ENCODE results near the gene TAF11L5. TPM values are rescaled to one million over a fixed set of nuclear protein-coding genes. Genes with fewer than 3 reads are reported as not detected.
A peak's percentile ranks its signal among the peaks of the same experiment; 100 is the strongest.
"Not testable (repeated sequence)": the region's sequence is repeated elsewhere in the genome, so short reads cannot be mapped to it uniquely, and the experiment has no call there.

The TAF11L5 gene
- total RNA-seq, 2 donors from 2014 or later, result not detected

- H3K27me3 ChIP-seq, result no peaks in the 10 kb centered on the region
- H3K9me3 ChIP-seq, result no peaks in the 10 kb centered on the region
- H3K36me3 ChIP-seq (replicated peaks in 1 of 2; ENCODE audit: insufficient read depth in 1 of 2, low read depth in 2 of 2), result no peaks in the 10 kb centered on the region
- no peak overlapping the region for H3K4me3 ChIP-seq
- no peak for TF ChIP-seq POLR2A (IDR thresholded peaks at IDR 0.05)
- TF ChIP-seq, protein P1, sequence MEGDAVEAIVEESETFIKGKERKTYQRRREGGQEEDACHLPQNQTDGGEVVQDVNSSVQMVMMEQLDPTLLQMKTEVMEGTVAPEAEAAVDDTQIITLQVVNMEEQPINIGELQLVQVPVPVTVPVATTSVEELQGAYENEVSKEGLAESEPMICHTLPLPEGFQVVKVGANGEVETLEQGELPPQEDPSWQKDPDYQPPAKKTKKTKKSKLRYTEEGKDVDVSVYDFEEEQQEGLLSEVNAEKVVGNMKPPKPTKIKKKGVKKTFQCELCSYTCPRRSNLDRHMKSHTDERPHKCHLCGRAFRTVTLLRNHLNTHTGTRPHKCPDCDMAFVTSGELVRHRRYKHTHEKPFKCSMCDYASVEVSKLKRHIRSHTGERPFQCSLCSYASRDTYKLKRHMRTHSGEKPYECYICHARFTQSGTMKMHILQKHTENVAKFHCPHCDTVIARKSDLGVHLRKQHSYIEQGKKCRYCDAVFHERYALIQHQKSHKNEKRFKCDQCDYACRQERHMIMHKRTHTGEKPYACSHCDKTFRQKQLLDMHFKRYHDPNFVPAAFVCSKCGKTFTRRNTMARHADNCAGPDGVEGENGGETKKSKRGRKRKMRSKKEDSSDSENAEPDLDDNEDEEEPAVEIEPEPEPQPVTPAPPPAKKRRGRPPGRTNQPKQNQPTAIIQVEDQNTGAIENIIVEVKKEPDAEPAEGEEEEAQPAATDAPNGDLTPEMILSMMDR (IDR thresholded peaks at IDR 0.05), result no peak
- WGBS, 2 donors, result 73 to 88% methylated on average over 1 of the region's 1 CpG
- ATAC-seq (no peak), DNase-seq (no peak)
- intact Hi-C loops (cut with DNase I), result no loop called here
- H3K27ac ChIP-seq, result no peak overlapping the region
- H3K4me1 ChIP-seq, result no peaks in the 10 kb centered on the region
Observed at GRCh38 chr5:17487174-17487512, 37.9 kb upstream of the TAF11L5 start.

DNA sequence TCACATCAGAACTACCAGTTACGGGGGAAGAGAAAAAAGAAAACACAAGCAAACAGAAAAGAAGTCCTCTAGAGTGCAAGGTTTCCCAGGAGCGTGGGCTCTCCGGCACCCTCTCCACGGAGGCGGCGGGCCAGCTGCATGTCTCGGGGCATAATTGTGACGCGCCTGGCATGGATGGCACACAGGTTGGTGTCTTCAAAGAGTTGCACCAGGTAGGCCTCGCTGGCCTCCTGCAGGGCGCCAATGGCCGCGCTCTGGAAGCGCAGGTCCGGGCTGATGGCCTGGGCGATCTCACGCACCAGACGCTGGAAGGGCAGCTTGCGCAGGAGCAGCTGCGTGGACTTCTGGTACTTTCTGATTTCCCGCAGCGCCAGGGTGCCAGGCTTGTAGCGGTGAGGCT is 33.8 kb upstream of the TAF11L5 start:
- WGBS, 2 donors, result 91 to 93% methylated on average over 13 to 23 of the region's 23 CpGs
- H3K4me3 ChIP-seq; DNase-seq; ATAC-seq; H3K27me3 ChIP-seq; H3K36me3 ChIP-seq (replicated peaks in 1 of 2; ENCODE audit: insufficient read depth in 1 of 2, low read depth in 2 of 2); intact Hi-C loops (cut with DNase I); H3K27ac ChIP-seq; H3K9me3 ChIP-seq; H3K4me1 ChIP-seq: not testable (repeated sequence)

DNA sequence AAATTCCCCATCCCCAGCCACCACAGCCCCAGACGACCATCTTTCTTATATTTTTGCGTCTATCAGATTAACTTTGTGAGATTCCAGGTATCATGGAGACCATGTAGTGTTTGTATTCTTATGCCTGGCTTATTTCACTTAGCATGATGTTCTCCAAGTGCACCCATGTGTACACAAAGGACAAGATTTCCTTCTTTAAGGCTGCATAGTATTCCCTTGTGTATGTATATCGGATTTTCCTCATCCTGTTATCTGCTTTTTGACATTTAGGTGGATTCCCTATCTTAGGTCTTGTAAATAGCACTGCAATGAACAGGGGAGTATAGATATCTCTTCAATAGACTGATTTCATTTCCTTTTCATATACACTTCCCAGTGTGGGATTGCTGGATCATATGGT is 32.3 kb upstream of the TAF11L5 start:
- Histone ChIP-seq H3K27me3 (no peaks in the 10 kb centered on the region), H3K27ac (no peak overlapping the region), H3K4me3 (no peak overlapping the region), H3K36me3 (replicated peaks in 1 of 2; ENCODE audit: insufficient read depth in 1 of 2, low read depth in 2 of 2) (no peaks in the 10 kb centered on the region), H3K9me3 (no peaks in the 10 kb centered on the region), H3K4me1 (no peaks in the 10 kb centered on the region)
- intact Hi-C loops (cut with DNase I), result no loop called here
- no peak for DNase-seq
- ATAC-seq, result no peak
- TF ChIP-seq, protein P1 (IDR thresholded peaks at IDR 0.05), result no peak
- no peak for TF ChIP-seq POLR2A (IDR thresholded peaks at IDR 0.05)
- WGBS, 2 donors, result 75 to 78% methylated on average over 3 of the region's 3 CpGs

DNA sequence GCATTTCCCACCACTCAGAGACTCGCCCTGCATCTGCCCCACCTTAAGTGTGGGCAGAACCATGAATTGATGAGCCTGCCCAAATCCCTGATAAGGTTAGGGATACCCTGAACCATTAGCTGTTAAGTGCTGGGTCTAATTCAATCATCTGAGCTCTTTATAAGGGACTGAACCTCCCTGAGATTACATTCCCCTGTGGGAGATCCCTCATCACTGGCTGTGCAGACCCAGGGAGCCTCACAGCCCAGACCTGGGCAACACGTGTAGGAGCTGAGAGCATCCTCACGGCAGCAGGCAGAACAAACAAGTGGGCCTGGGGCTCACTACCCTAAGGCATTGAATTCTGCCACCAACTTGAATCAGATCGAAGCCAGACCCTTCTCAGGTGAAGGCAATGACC is 27.6 kb upstream of the TAF11L5 start:
- Histone ChIP-seq H3K27ac (no peak overlapping the region), H3K27me3 (no peaks in the 10 kb centered on the region), H3K4me3 (no peak overlapping the region), H3K4me1 (no peaks in the 10 kb centered on the region), H3K36me3 (replicated peaks in 1 of 2; ENCODE audit: insufficient read depth in 1 of 2, low read depth in 2 of 2) (no peaks in the 10 kb centered on the region), H3K9me3 (no peaks in the 10 kb centered on the region)
- no peak for TF ChIP-seq POLR2A (IDR thresholded peaks at IDR 0.05)
- TF ChIP-seq, protein P1 (IDR thresholded peaks at IDR 0.05), result no peak
- intact Hi-C loops (cut with DNase I), result no loop called here
- no peak for DNase-seq
- ATAC-seq, result no peak
- WGBS, 2 donors, result 11 to 40% methylated on average over 1 to 4 of the region's 4 CpGs

- H3K9me3 ChIP-seq; H3K4me3 ChIP-seq; ATAC-seq; H3K27ac ChIP-seq; intact Hi-C loops (cut with DNase I); H3K4me1 ChIP-seq; H3K36me3 ChIP-seq (replicated peaks in 1 of 2; ENCODE audit: insufficient read depth in 1 of 2, low read depth in 2 of 2); H3K27me3 ChIP-seq; DNase-seq: not testable (repeated sequence)
- 63 to 66% methylated on average over 8 of the region's 8 CpGs for WGBS, 2 donors
Observed at GRCh38 chr5:17497931-17498330, 27.1 kb upstream of the TAF11L5 start, which contains the start of gene TAF11L2. Gene TAF11L2 (plus strand): TSS chr5:17498231.

GRCh38 chr5:17511775-17512325 is 13.2 kb upstream of the TAF11L5 start:
- TF ChIP-seq POLR2A (IDR thresholded peaks at IDR 0.05), result no peak
- TF ChIP-seq, protein P1 (IDR thresholded peaks at IDR 0.05), result no peak
- ATAC-seq, result no peak
- Histone ChIP-seq H3K27me3 (no peaks in the 10 kb centered on the region), H3K4me3 (no peak overlapping the region), H3K4me1 (no peaks in the 10 kb centered on the region), H3K36me3 (replicated peaks in 1 of 2; ENCODE audit: insufficient read depth in 1 of 2, low read depth in 2 of 2) (no peaks in the 10 kb centered on the region), H3K9me3 (no peaks in the 10 kb centered on the region), H3K27ac (no peak overlapping the region)
- intact Hi-C loops (cut with DNase I), result no loop called here
- 80 to 84% methylated on average over 10 to 17 of the region's 17 CpGs for WGBS, 2 donors
- DNase-seq, result no peak

DNA sequence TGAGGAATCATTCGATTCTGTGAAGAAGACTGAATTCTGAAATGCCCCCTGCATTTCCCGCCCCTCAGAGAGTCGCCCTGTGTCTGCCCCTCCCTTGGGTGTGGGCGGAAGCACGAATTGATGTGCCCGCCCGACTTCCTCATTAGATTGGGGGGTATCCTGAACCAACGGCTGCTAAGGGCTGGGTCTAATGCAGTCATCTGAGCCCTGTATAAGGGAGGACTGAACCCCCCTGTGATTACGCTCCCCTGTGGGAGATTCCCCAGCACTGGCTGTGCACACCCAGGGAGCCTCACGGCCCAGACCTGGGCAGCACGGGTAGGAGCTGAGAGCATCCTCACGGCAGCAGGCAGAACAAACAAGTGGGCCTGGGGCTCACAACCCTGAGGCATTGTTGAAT is 7.5 kb upstream of the TAF11L5 start:
- peak in 1 of 4 donors; percentile 22 for DNase-seq
- WGBS, 2 donors, result 68% methylated on average over 10 to 12 of the region's 12 CpGs
- H3K9me3 ChIP-seq; H3K27ac ChIP-seq; H3K36me3 ChIP-seq (replicated peaks in 1 of 2; ENCODE audit: insufficient read depth in 1 of 2, low read depth in 2 of 2); H3K27me3 ChIP-seq; intact Hi-C loops (cut with DNase I); H3K4me3 ChIP-seq; H3K4me1 ChIP-seq; ATAC-seq: not testable (repeated sequence)

- intact Hi-C loops (cut with DNase I); H3K27ac ChIP-seq; H3K36me3 ChIP-seq (replicated peaks in 1 of 2; ENCODE audit: insufficient read depth in 1 of 2, low read depth in 2 of 2); H3K27me3 ChIP-seq; H3K9me3 ChIP-seq; ATAC-seq; H3K4me3 ChIP-seq; H3K4me1 ChIP-seq; DNase-seq: not testable (repeated sequence)
- no CpG with 5 or more reads among the region's 15 CpGs for WGBS, 2 donors
Observed at GRCh38 chr5:17518067-17518466, 7.0 kb upstream of the TAF11L5 start, which contains the start of gene TAF11L3. Gene TAF11L3 (plus strand): TSS chr5:17518367.
